GM12892 (cell line): Measurements from ENCODE around the gene KCTD16.

Experiments
- DNase-seq: peaks from one replicate; pipeline ENCODE4 v3.0.0; 2011; ENCODE audit not compliant: insufficient read length
- FAIRE-seq: peaks from 2 replicates; lab custom pipeline; 2011; peaks lifted over from hg19 to GRCh38; lab: Jason Lieb, UNC
- POLR2A ChIP-seq: IDR thresholded peaks from 2 replicates; pipeline ENCODE4 v1.6.1; 2011; ENCODE audit warnings: low read depth, low read length, control low read depth
- POLR2AphosphoS5 ChIP-seq: IDR thresholded peaks from 2 replicates; pipeline ENCODE4 v1.6.1; 2011; ENCODE audit warnings: low read depth, low read length, control low read depth
- TAF1 ChIP-seq: IDR thresholded peaks from 2 replicates; pipeline ENCODE4 v1.6.1; 2011; ENCODE audit warnings: low read depth, mild to moderate bottlenecking, control low read depth, low read length, borderline replicate concordance

The KCTD16 gene

DNA sequence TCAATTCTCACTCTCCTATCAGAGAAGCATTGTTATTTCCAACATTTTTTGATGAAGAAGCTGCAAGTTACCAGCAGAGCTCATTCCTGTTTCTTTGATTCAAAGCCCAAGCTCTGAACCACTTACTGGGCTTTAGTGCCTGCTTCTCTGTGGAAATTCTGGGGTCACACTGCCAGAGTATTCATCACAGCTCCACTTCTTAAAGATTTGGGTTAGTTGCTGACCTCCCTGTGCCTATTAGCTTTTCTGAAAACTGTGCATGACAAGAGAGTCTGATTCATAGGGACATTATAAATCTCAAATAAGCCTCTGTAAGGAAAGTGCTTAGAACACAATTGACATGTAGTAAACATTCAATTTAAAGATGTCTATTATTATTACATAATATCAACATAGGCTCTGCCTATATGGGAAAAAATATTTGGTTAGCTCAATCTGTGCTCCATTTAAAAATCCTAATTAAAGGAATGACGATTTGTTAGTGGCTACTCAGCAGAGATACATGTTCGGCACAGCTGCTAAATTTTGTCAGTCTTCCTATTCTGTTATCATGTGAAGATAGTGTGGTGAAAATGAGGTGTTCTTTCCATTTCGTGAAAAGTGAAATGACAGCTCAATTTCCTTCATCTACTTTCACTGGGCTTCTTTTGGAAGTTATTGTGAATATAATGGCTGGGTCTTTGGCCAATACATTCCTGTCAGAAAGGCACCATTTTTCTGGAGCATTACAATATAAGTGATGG, 293.0 kb downstream of the KCTD16 start:
- no peak for TF ChIP-seq TAF1
- no peak for TF ChIP-seq POLR2A
- no peak for TF ChIP-seq POLR2AphosphoS5
- DNase-seq (no peak), FAIRE-seq (no peak)

DNA sequence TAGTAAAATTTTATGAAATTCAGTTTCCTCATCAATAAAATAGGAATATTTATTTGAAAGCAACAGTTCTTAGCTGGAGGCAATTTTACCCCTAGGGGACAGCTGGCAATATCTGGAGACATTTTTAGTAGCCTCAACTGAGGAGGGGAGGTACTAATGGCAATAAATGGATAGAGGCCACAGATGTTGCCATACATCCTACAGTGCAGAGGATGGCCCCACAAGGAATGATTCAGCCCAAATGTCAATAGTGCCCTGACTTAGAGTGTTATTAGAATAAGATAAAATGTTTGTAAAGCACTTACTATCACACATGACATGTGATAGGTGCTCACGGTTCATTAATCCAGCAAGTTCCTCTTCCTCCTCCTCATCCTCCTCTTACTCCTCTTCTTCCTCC, 293.6 kb downstream of the KCTD16 start:
- FAIRE-seq (no peak), DNase-seq (no peak)
- TF ChIP-seq POLR2AphosphoS5 = no peak
- no peak for TF ChIP-seq TAF1

DNA sequence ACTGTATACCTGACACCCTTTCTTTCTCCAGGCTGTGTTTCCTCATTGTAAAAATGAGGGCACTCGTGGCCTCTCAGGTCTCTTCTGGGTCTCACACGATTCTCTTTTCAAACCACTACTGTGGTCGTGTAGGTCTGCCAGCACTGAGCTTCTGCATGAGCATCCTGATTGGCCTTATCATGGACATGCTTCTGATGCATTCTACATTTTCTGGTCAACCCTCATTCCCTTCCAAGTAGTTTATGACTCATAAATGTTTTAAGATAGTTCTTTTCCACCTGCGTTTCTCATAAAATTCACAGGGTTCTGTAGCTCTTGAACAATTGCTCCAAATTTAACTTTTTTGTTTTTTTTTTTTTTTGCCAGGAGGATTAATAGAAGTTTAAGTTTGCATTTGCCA, 294.8 kb downstream of the KCTD16 start:
- DNase-seq (no peak), FAIRE-seq (no peak)
- TF ChIP-seq POLR2AphosphoS5 = no peak
- no peak for TF ChIP-seq TAF1
- TF ChIP-seq POLR2A = no peak

GRCh38 chr5:144467792-144468191, 297.1 kb downstream of the KCTD16 start:
- no peak for DNase-seq
- no peak for TF ChIP-seq TAF1
- no peak for TF ChIP-seq POLR2AphosphoS5
- no peak for TF ChIP-seq POLR2A
- no peak for FAIRE-seq

- DNase-seq (no peak), FAIRE-seq (no peak)
Measured at GRCh38 chr5:144468571-144468970, 297.9 kb downstream of the KCTD16 start.

DNA sequence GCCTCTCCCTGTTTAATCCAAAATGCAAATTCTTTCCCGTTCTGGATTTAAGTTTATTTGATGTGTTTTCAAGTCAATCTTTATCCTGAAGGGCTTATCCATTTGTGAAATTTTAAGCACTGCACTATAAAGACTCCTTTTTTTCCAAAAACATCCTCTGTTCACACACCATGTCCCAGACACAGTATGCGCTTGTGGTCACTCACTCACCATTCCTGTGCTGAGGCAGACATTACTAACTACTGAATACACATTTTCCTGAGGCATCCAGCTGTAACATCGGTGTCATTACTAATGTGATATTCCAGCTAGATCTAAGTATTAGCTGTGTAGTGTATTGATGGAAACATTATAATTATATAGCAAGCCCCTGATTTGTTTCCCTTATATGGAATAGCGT, 298.4 kb downstream of the KCTD16 start:
- DNase-seq = no peak
- TF ChIP-seq POLR2AphosphoS5 (no peak), TAF1 (no peak), POLR2A (no peak)
- FAIRE-seq = no peak

More at GRCh38 chr5:144468571-144468970, 297.9 kb downstream of the KCTD16 start:
- TF ChIP-seq POLR2AphosphoS5 (no peak), TAF1 (no peak), POLR2A (no peak)

DNA sequence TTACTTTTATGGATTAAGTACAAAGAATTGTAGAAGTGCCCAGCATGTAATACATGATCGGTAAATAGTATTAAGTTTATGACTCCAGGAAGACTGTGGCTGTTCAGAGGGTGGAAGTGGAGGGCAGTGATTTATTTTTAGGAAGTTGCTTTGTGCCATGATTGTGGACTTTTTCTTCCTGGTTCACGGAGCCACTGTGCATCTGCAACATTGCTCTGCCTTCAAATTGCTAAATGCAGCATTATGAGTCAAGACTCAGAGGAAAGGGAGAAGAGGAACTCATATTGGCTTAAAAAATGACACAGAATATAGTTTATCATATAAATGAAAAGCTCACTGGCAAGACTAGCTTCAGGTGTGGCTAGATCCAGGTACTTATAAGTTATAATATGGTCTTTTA, 301.5 kb downstream of the KCTD16 start:
- FAIRE-seq = no peak

GRCh38 chr5:144473650-144474049, 303.0 kb downstream of the KCTD16 start:
- no peak for FAIRE-seq
- TF ChIP-seq POLR2A (no peak), TAF1 (no peak), POLR2AphosphoS5 (no peak)
- DNase-seq = no peak

More for the DNA sequence above, 301.5 kb downstream of the KCTD16 start:
- no peak for TF ChIP-seq POLR2A
- no peak for DNase-seq

DNA sequence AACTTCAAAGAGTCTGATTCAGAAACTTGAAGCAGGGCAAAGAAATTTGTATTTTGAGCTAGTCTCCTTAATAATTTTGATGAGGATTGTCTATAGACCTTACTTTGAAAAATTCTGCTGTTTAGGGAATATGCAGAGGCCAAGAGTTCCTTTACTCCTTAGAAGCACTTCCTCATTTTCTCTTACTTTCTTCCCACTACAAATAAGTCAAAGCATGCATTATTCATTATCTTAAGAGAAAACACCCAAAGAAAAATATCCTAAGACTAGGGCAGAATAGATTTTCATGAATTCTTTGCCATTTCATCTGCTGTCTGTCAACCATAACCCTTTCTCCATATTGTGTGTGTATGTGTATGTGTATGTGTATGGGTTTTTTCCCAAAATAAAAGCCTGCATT, 307.9 kb downstream of the KCTD16 start:
- no peak for TF ChIP-seq TAF1
- no peak for TF ChIP-seq POLR2AphosphoS5
- no peak for TF ChIP-seq POLR2A
- FAIRE-seq = no peak

DNA sequence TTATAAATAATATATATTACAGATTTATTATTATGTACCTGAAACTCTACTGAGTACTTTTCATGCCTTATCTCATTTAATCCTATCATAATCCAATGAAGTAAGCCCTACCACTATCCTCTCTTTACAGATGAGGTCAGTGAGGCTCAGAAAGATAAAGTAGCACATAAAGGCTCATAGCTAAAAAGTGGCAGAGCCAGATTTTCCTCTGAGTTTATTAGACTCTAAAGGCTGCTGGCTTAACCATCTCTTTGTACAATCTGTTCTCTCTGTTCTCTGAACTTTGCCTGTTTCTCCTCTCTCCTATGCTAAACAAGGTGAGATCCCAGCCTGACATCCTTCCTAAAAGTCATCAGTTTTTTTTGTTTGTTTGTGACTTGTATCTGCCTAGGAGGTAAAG, 311.2 kb downstream of the KCTD16 start:
- no peak for FAIRE-seq
- TF ChIP-seq TAF1 (no peak), POLR2A (no peak), POLR2AphosphoS5 (no peak)
- DNase-seq = no peak

More for the DNA sequence above, 307.9 kb downstream of the KCTD16 start:
- DNase-seq = no peak

- FAIRE-seq (no peak), DNase-seq (no peak)
- no peak for TF ChIP-seq TAF1
- TF ChIP-seq POLR2AphosphoS5 = no peak
- TF ChIP-seq POLR2A = no peak
Measured at GRCh38 chr5:144484124-144484897, 313.6 kb downstream of the KCTD16 start.

GRCh38 chr5:144485540-144485939, 314.9 kb downstream of the KCTD16 start:
- no peak for TF ChIP-seq TAF1
- no peak for TF ChIP-seq POLR2AphosphoS5
- no peak for TF ChIP-seq POLR2A
- no peak for DNase-seq
- no peak for FAIRE-seq
